PFSK-1 (cell line): ENCODE measurements around the gene FSTL4.

ENCODE experiments used
- REST ChIP-seq, 2 experiments: IDR thresholded peaks; 2 replicates each; pipeline versions ENCODE4 v1.6.1 to v1.8.0; 2011 to 2012; ENCODE audit warnings: low read depth in 2 of 2, low read length in 2 of 2, control low read depth in 1 of 2, inconsistent platforms in 1 of 2, mild to moderate bottlenecking in 1 of 2, moderate library complexity in 1 of 2; ENCODE audit not compliant: insufficient read depth in 1 of 2
- TAF1 ChIP-seq: IDR thresholded peaks from 2 replicates; pipeline ENCODE4 v1.6.1; 2012; ENCODE audit warnings: low read length, control low read depth, borderline replicate concordance; ENCODE audit not compliant: insufficient read depth

DNA sequence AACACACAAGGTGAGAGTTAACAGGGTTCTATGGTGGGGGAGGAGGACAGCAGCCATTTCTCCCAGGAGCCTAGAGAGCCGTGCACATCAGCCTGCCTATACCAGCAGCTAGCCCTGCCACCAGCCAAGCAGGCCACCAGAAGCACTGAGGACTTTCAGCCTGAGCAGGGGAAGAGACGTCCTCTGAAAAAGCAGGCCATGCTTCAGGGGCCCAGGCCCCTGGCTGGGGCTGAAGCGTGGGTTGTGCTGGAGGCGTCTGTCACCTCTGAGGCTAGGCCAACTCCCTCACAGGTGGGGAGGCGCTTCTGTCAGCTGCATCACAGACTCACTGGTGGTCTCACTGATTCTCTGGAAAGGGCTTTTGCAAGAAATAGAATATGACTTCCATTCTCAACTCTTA, 16.3 kb downstream of the FSTL4 start:
- TF ChIP-seq TAF1 (no peak), REST (IDR thresholded peaks at IDR 0.05; ENCODE audit: insufficient read depth in 1 of 2, low read depth in 2 of 2, low read length in 2 of 2) (no peak)
